OCI-LY3 (cell line): ENCODE results near the gene SLC12A5.

Experiments
- H2AFZ ChIP-seq: fragments of 200-600, 300-600 bp; shearing (Covaris generic); 2 replicates; pipeline ENCODE4 v1.6.0; 2014; ENCODE audit warnings: antibody characterized with exemption, low read depth, low read length
- H3K27ac ChIP-seq: fragments of 200-600, 300-600 bp; sonication (generic); 2 replicates; pipeline ENCODE4 v1.5.1; 2014; ENCODE audit warnings: mild to moderate bottlenecking, low read length, moderate library complexity, mixed read lengths
- H3K27me3 ChIP-seq: fragments of 200-600, 300-600 bp; sonication (generic); 2 replicates; pipeline ENCODE4 v1.6.1; 2014; ENCODE audit warnings: low read depth, low read length, mixed read lengths
- H3K36me3 ChIP-seq: fragments of 200-600, 300-600 bp; sonication (generic); replicated peaks from 2 replicates; pipeline ENCODE3; 2014; ENCODE audit warnings: low read depth, low read length, mixed read lengths
- H3K4me1 ChIP-seq: fragments of 300-600, 200-600 bp; sonication (generic); 2 replicates; pipeline ENCODE4 v1.6.1; 2014; ENCODE audit warnings: low read length, mixed read lengths
- H3K4me2 ChIP-seq: fragments of 200-600, 300-600 bp; sonication (generic); 2 replicates; pipeline ENCODE4 v1.6.1; 2014; ENCODE audit warnings: low read length, mixed read lengths
- H3K4me3 ChIP-seq: fragments of 300-600, 200-600 bp; sonication (generic); 2 replicates; pipeline ENCODE4 v1.5.1; 2014; ENCODE audit warnings: antibody characterized with exemption, mild to moderate bottlenecking, low read length, moderate library complexity
- H3K79me2 ChIP-seq: fragments of 300-600, 200-600 bp; shearing (Covaris generic); 2 replicates; pipeline ENCODE4 v1.6.1; 2014; ENCODE audit warnings: mild to moderate bottlenecking, low read length, mixed read lengths
- H3K9ac ChIP-seq: fragments of 300-600, 200-600 bp; shearing (Covaris generic); 2 replicates; pipeline ENCODE4 v1.6.0; 2014; ENCODE audit warnings: mild to moderate bottlenecking, low read length, moderate library complexity
- H3K9me3 ChIP-seq: fragments of 200-600, 300-600 bp; shearing (Covaris generic); 2 replicates; pipeline ENCODE4 v1.6.1; 2014; ENCODE audit warnings: low read length, mixed read lengths; ENCODE audit not compliant: insufficient read depth
- H4K20me1 ChIP-seq: fragments of 200-600, 300-600 bp; sonication (generic); 2 replicates; pipeline ENCODE4 v1.6.1; 2016; ENCODE audit warnings: low read length, mixed read lengths; ENCODE audit not compliant: insufficient read depth
- EZH2phosphoT487 ChIP-seq: fragments of 200-600 bp; shearing (Covaris generic); IDR thresholded peaks from 2 replicates; pipeline ENCODE4 v1.6.1; 2018; ENCODE audit warnings: antibody characterized with exemption, mixed run types, low read depth
- TF ChIP-seq, protein P1 (sequence below): fragments of 200-600, 300-600 bp; sonication (generic); IDR thresholded peaks from 2 replicates; pipeline ENCODE4 v1.5.1; 2014; ENCODE audit warnings: antibody characterized with exemption, low read length, low read depth

SLC12A5 gene

GRCh38 chr20:46006964-46007363 is 22.1 kb upstream of the SLC12A5 start:
- Histone ChIP-seq H2AFZ (no peak overlapping the region), H3K4me3 (no peak overlapping the region), H3K4me2 (no peak overlapping the region), H3K9me3 (no peaks in the 10 kb centered on the region), H3K4me1 (peaks cover 46% of the 10 kb centered on the region), H3K27ac (no peak overlapping the region), H3K79me2 (no peaks in the 10 kb centered on the region), H3K9ac (no peak overlapping the region), H3K36me3 (no peaks in the 10 kb centered on the region), H4K20me1 (no peaks in the 10 kb centered on the region), H3K27me3 (peaks cover 29% of the 10 kb centered on the region)
- TF ChIP-seq, protein P1, sequence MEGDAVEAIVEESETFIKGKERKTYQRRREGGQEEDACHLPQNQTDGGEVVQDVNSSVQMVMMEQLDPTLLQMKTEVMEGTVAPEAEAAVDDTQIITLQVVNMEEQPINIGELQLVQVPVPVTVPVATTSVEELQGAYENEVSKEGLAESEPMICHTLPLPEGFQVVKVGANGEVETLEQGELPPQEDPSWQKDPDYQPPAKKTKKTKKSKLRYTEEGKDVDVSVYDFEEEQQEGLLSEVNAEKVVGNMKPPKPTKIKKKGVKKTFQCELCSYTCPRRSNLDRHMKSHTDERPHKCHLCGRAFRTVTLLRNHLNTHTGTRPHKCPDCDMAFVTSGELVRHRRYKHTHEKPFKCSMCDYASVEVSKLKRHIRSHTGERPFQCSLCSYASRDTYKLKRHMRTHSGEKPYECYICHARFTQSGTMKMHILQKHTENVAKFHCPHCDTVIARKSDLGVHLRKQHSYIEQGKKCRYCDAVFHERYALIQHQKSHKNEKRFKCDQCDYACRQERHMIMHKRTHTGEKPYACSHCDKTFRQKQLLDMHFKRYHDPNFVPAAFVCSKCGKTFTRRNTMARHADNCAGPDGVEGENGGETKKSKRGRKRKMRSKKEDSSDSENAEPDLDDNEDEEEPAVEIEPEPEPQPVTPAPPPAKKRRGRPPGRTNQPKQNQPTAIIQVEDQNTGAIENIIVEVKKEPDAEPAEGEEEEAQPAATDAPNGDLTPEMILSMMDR: no peak
- no peak for TF ChIP-seq EZH2phosphoT487

- Histone ChIP-seq H4K20me1 (no peaks in the 10 kb centered on the region), H3K4me2 (peak overlapping the region; percentile 69), H3K79me2 (no peaks in the 10 kb centered on the region), H3K9me3 (no peaks in the 10 kb centered on the region), H3K27ac (no peak overlapping the region), H3K36me3 (no peaks in the 10 kb centered on the region), H3K9ac (peak overlapping the region; percentile 37; the same call in 1 of the 2 replicates), H3K4me1 (peaks cover 46% of the 10 kb centered on the region), H3K27me3 (peaks cover 27% of the 10 kb centered on the region), H3K4me3 (peak overlapping the region; percentile 36), H2AFZ (no peak overlapping the region)
- TF ChIP-seq EZH2phosphoT487: no peak
These were observed 21.3 kb upstream of the SLC12A5 start for GRCh38 chr20:46007671-46008070.

- H3K9me3 ChIP-seq: no peaks in the 10 kb centered on the region
- H3K4me3 ChIP-seq: no peak overlapping the region
- no peaks in the 10 kb centered on the region for H3K36me3 ChIP-seq
- peaks cover 22% of the 10 kb centered on the region for H3K27me3 ChIP-seq
- H3K79me2 ChIP-seq: no peaks in the 10 kb centered on the region
- H2AFZ ChIP-seq: no peak overlapping the region
- no peak overlapping the region for H3K9ac ChIP-seq
- no peak overlapping the region for H3K4me2 ChIP-seq
- no peak overlapping the region for H3K27ac ChIP-seq
- TF ChIP-seq, protein P1: no peak
- no peak for TF ChIP-seq EZH2phosphoT487
- no peaks in the 10 kb centered on the region for H4K20me1 ChIP-seq
- H3K4me1 ChIP-seq: peaks cover 48% of the 10 kb centered on the region
These were observed 19.2 kb upstream of the SLC12A5 start for GRCh38 chr20:46009816-46010215.

DNA sequence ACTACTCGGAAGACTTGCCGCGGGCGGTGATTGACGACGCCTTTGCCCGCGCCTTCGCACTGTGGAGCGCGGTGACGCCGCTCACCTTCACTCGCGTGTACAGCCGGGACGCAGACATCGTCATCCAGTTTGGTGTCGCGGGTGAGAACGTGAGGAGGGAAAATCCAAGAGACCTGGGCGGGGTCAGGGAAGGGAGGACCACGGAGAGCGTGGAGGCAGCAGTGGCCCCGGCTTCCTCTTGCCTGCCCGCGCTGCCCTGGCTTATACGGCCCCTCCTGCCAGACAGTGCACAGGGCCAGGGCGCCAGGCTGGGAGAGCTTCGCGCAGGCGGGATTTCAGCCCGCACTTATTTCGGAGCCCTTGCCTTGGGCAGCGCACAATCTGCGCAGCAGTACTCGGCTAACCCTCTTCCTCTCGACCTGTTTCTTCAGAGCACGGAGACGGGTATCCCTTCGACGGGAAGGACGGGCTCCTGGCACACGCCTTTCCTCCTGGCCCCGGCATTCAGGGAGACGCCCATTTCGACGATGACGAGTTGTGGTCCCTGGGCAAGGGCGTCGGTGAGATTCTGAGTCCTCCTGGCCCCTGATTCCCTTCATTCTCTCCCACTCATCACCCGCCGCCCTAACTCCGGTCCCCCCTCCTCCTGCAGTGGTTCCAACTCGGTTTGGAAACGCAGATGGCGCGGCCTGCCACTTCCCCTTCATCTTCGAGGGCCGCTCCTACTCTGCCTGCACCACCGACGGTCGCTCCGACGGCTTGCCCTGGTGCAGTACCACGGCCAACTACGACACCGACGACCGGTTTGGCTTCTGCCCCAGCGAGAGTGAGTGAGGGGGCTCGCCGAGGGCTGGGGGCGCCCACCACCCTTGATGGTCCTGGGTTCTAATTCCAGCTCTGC is 18.3 kb upstream of the SLC12A5 start:
- Histone ChIP-seq H3K27me3 (peaks cover 23% of the 10 kb centered on the region), H3K4me3 (no peak overlapping the region), H3K9ac (no peak overlapping the region), H3K79me2 (no peaks in the 10 kb centered on the region), H3K27ac (no peak overlapping the region), H4K20me1 (no peaks in the 10 kb centered on the region), H3K9me3 (no peaks in the 10 kb centered on the region), H3K36me3 (no peaks in the 10 kb centered on the region), H3K4me2 (no peak overlapping the region), H3K4me1 (peaks cover 39% of the 10 kb centered on the region), H2AFZ (no peak overlapping the region)
- TF ChIP-seq, protein P1: no peak
- no peak for TF ChIP-seq EZH2phosphoT487
